ENCODE measurements around the gene HIBCH.
"Not testable (repeated sequence)": the region's sequence is repeated elsewhere in the genome, so short reads cannot be mapped to it uniquely, and the experiment has no call there.

HIBCH gene

DNA sequence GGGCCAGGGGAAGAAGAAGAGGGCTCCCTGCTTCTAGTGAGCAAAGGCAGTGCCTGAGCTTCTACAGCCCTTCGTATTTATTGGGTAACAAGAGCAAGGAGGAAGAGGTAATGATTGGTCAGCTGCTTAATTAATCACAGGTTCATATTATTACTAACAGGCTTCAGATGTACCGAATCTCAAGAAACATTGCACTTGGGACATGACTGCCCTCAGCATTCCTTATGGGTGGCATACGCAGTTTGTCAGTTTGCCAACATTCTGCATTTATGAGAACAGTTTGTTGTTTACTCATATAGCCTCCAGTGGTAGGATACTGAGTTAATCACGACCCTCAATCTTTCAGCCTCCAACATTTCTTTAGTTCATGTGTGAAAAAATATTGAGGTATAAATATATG lies 84.5 kb downstream of the HIBCH start:
- no peak for DNase-seq
- H3K27me3 ChIP-seq (replicated peaks) = no peaks in the 10 kb centered on the region
- in situ Hi-C loops (cut with HindIII; ENCODE audit: low pct_ligation_motif_present, low sequenced_read_pairs) = no loop called here
- no peak overlapping the region for H3K27ac ChIP-seq
- peaks cover 2% of the 10 kb centered on the region for H3K36me3 ChIP-seq (replicated peaks)
- H3K4me3 ChIP-seq (ENCODE audit: low read depth, low read length) = no peak overlapping the region
- TF ChIP-seq, protein P1, sequence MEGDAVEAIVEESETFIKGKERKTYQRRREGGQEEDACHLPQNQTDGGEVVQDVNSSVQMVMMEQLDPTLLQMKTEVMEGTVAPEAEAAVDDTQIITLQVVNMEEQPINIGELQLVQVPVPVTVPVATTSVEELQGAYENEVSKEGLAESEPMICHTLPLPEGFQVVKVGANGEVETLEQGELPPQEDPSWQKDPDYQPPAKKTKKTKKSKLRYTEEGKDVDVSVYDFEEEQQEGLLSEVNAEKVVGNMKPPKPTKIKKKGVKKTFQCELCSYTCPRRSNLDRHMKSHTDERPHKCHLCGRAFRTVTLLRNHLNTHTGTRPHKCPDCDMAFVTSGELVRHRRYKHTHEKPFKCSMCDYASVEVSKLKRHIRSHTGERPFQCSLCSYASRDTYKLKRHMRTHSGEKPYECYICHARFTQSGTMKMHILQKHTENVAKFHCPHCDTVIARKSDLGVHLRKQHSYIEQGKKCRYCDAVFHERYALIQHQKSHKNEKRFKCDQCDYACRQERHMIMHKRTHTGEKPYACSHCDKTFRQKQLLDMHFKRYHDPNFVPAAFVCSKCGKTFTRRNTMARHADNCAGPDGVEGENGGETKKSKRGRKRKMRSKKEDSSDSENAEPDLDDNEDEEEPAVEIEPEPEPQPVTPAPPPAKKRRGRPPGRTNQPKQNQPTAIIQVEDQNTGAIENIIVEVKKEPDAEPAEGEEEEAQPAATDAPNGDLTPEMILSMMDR (IDR thresholded peaks at IDR 0.05; ENCODE audit: low read depth, low read length, missing control alignments) = no peak

DNA sequence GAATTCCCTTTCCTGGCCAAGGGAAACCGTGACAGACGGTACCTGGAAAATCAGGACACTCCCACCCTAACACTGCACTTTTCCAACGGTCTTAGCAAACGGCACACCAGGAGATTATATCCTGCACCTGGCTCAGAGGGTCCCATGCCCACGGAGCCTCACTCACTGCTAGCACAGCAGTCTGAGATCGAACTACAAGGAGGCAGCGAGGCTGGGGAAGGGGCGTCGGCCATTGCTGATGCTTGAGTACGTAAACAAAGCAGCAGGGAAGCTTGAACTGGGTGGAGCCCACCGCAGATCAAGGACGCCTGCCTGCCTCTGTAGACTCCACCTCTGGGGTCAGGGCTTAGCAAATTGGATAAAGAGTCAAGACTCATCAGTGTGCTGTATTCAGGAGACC lies 95.6 kb downstream of the HIBCH start:
- in situ Hi-C loops (cut with HindIII; ENCODE audit: low pct_ligation_motif_present, low sequenced_read_pairs); H3K36me3 ChIP-seq (replicated peaks); H3K27me3 ChIP-seq (replicated peaks); H3K4me3 ChIP-seq (ENCODE audit: low read depth, low read length); H3K27ac ChIP-seq; DNase-seq: not testable (repeated sequence)

DNA sequence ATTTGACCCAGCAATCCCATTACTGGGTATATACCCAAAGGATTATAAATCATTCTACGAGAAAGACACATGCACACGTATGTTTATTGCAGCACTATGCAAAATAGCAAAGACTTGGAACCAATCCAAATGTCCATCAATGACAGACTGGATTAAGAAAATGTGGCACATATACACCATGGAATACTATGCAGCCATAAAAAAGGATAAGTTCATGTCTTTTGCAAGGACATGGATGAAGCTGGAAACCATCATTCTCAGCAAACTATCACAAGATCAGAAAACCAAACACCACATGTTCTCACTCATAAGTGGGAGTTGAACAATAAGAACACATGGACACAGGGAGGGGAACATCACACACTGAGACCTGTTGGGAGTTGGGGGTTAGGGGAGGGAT lies 96.9 kb downstream of the HIBCH start:
- in situ Hi-C loops (cut with HindIII; ENCODE audit: low pct_ligation_motif_present, low sequenced_read_pairs); DNase-seq; H3K36me3 ChIP-seq (replicated peaks); H3K4me3 ChIP-seq (ENCODE audit: low read depth, low read length); H3K27ac ChIP-seq; H3K27me3 ChIP-seq (replicated peaks): not testable (repeated sequence)

DNA sequence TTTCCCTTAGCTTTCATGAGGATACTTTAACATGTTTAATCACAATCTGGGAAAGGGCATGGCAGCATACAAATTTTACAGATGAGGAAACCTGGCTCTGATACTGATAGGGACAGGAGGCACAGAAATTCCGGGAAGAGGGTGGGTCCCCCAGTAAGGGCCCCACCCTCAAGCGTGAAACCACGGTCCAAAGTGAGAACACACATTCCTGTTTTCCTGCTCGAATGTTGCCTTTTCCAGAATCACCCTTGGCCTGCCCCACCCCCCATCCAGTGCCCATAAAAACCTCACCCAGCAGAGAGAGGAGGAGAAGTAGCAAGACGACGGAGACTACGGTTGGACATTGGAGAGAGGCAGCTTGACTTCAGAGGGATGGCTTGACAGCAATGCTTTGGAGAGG lies 98.2 kb downstream of the HIBCH start:
- TF ChIP-seq, protein P1 (IDR thresholded peaks at IDR 0.05; ENCODE audit: low read depth, low read length, missing control alignments) = no peak
- Histone ChIP-seq H3K36me3 (replicated peaks) (no peaks in the 10 kb centered on the region), H3K27ac (no peak overlapping the region), H3K27me3 (replicated peaks) (no peaks in the 10 kb centered on the region), H3K4me3 (ENCODE audit: low read depth, low read length) (no peak overlapping the region)
- no peak for DNase-seq
- in situ Hi-C loops (cut with HindIII; ENCODE audit: low pct_ligation_motif_present, low sequenced_read_pairs) = no loop called here

GRCh38 chr2:190219186-190219585 lies 100.4 kb downstream of the HIBCH start:
- in situ Hi-C loops (cut with HindIII; ENCODE audit: low pct_ligation_motif_present, low sequenced_read_pairs) = no loop called here
- no peak for DNase-seq
- TF ChIP-seq, protein P1 (IDR thresholded peaks at IDR 0.05; ENCODE audit: low read depth, low read length, missing control alignments) = no peak
- Histone ChIP-seq H3K27me3 (replicated peaks) (no peaks in the 10 kb centered on the region), H3K36me3 (replicated peaks) (no peaks in the 10 kb centered on the region), H3K27ac (no peak overlapping the region), H3K4me3 (ENCODE audit: low read depth, low read length) (no peak overlapping the region)

DNA sequence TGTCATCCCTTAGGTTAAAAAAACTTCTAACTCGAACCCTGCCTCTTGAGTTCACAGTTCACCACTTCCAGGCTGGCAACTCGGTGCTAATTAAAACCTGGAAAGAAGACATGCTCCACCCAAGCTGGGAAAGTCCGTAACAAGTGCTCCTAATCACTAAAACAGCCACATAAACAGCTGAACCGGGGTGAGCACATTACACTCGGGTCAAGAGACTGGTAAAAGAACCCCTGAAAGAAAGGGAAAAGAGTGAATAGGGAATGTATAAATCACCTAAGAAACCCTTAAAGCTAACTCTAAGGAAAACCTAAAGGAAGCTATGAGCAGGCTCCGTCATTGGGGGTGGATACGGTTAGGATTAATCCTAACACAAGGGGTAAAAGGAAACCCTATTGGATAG lies 102.0 kb downstream of the HIBCH start:
- Histone ChIP-seq H3K4me3 (ENCODE audit: low read depth, low read length) (no peak overlapping the region), H3K27me3 (replicated peaks) (no peaks in the 10 kb centered on the region), H3K27ac (no peak overlapping the region), H3K36me3 (replicated peaks) (no peaks in the 10 kb centered on the region)
- TF ChIP-seq, protein P1 (IDR thresholded peaks at IDR 0.05; ENCODE audit: low read depth, low read length, missing control alignments) = no peak
- no peak for DNase-seq
- in situ Hi-C loops (cut with HindIII; ENCODE audit: low pct_ligation_motif_present, low sequenced_read_pairs) = no loop called here

DNA sequence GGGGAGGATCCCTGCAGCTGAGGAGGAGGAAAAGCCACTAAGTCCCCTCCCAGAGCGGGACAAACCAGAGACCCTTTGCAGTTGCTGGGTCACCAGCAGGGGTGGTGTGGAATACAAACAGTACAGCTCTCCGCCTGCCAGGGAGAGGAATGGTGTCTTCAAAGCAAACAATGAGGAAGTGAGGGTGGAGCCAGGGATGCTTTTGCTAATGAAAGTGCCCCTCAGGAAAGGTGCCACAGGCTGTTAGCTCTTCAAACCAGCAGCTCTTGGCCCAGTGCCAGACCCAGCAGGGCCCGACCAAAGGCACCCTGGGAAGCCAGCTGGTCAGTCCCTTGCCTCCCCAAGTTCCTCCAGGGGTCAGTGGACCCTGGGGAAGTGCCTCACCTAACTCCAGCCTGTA lies 102.8 kb downstream of the HIBCH start:
- no peaks in the 10 kb centered on the region for H3K27me3 ChIP-seq (replicated peaks)
- in situ Hi-C loops (cut with HindIII; ENCODE audit: low pct_ligation_motif_present, low sequenced_read_pairs) = no loop called here
- TF ChIP-seq, protein P1 (IDR thresholded peaks at IDR 0.05; ENCODE audit: low read depth, low read length, missing control alignments) = peak; percentile 11
- no peak for DNase-seq
- H3K4me3 ChIP-seq (ENCODE audit: low read depth, low read length) = no peak overlapping the region
- no peak overlapping the region for H3K27ac ChIP-seq
- H3K36me3 ChIP-seq (replicated peaks) = no peaks in the 10 kb centered on the region
